Left lung (tissue), 10 donors: Measurements from ENCODE around the gene RNF144B. TPM values are rescaled to one million over a fixed set of nuclear protein-coding genes. Genes with fewer than 3 reads are reported as not detected.

Experiments
- ATAC-seq: fragments of 200-7000 bp; cut with Tn5 transposase; one replicate; pipeline ENCODE4 v1.9.1; 2020; ENCODE audit warnings: moderate library complexity
- DNase-seq, 4 donors: peaks; one replicate each; pipeline ENCODE4 v3.0.0-alpha.2; 2013 to 2020
- H3K27ac ChIP-seq, 2 donors: fragments of 200-600 bp; sonication (generic) in 1 of 2; one replicate each; pipeline versions ENCODE4 v1.5.0 to v1.8.0; 2020 to 2021
- H3K27me3 ChIP-seq, 2 donors: fragments of 200-600 bp; sonication (generic) in 1 of 2; one replicate each; pipeline versions ENCODE4 v1.5.0 to v1.8.0; 2020 to 2021
- H3K36me3 ChIP-seq, 2 donors: fragments of 200-600 bp; sonication (generic) in 1 of 2; one replicate each; pipeline versions ENCODE4 v1.5.0 to v1.8.0; 2020 to 2021
- H3K4me1 ChIP-seq, 2 donors: fragments of 200-600 bp; one replicate each; pipeline ENCODE4 v1.8.0; 2021
- H3K4me3 ChIP-seq, 2 donors: fragments of 200-600 bp; sonication (generic) in 1 of 2; one replicate each; pipeline versions ENCODE4 v1.5.0 to v1.8.0; 2020 to 2021; ENCODE audit warnings: mild to moderate bottlenecking in 1 of 2
- H3K9me3 ChIP-seq, 2 donors: fragments of 200-600 bp; sonication (generic) in 1 of 2; one replicate each; pipeline versions ENCODE4 v1.5.0 to v1.8.0; 2020 to 2021
- CTCF ChIP-seq, 2 donors: fragments of 200-600 bp; sonication (generic) in 1 of 2; IDR thresholded peaks; one replicate each; pipeline versions ENCODE4 v1.5.0 to v1.8.0; 2021; ENCODE audit warnings: antibody characterized with exemption in 2 of 2
- intact Hi-C, 2 donors: fragments of 100-400 bp; cut with DNase I; formaldehyde crosslinking; loops; one replicate each; pipeline versions ENCODE4 v1.11.2 to v1.14.2; 2022
- polyA plus RNA-seq, 6 donors: library from polyadenylated mRNA; unstranded; fragments of 120-200 nt; gene quantifications; one replicate each; pipeline ENCODE4 v1.2.1, GENCODE V29; 2013; ENCODE audit not compliant: insufficient read length in 6 of 6
- total RNA-seq, 2 donors: library from RNA; stranded (reverse); fragmentation: NEBNext Ultra II Directional; extraction: Animal tissue kit (Norgen Biotek cat#: 25700); gene quantifications; one replicate each; pipeline ENCODE4 v1.2.1, GENCODE V29; 2021
- donor health status: DM: no; HTN: yes; CAD: no.
- donor health status: DM: no; HTN: no; CAD: no.

The RNF144B gene
- total and polyA plus RNA-seq, 8 donors, result 13.9 to 74.8 (median 20.1) TPM

GRCh38 chr6:18425218-18425617 is 38.1 kb downstream of the RNF144B start:
- Histone ChIP-seq H3K27ac (peak overlapping the region in 1 of 2 donors; percentile 29), H3K36me3 (peaks cover 0 to 31% of the 10 kb centered on the region in 2 donors), H3K27me3 (no peaks in the 10 kb centered on the region), H3K4me1 (peaks cover 17 to 47% of the 10 kb centered on the region in 2 donors), H3K4me3 (no peak overlapping the region), H3K9me3 (no peaks in the 10 kb centered on the region)
- TF ChIP-seq CTCF (IDR thresholded peaks at IDR 0.05), result no peak
- ATAC-seq (peak; percentile 39), DNase-seq (peak in 1 of 4 donors; percentile 10)
- intact Hi-C loops, result no loop called here

- no peaks in the 10 kb centered on the region for H3K27me3 ChIP-seq
Measured at GRCh38 chr6:18427296-18427695, 40.1 kb downstream of the RNF144B start.

GRCh38 chr6:18429655-18430297 is 42.6 kb downstream of the RNF144B start:
- ATAC-seq, result no peak
- Histone ChIP-seq H3K27me3 (no peaks in the 10 kb centered on the region), H3K36me3 (peaks cover 0 to 40% of the 10 kb centered on the region in 2 donors), H3K9me3 (no peaks in the 10 kb centered on the region), H3K27ac (no peak overlapping the region), H3K4me3 (no peak overlapping the region), H3K4me1 (peaks cover 28 to 70% of the 10 kb centered on the region in 2 donors)
- intact Hi-C loops, result no loop called here
- no peak for TF ChIP-seq CTCF (IDR thresholded peaks at IDR 0.05)
- no peak for DNase-seq

More at GRCh38 chr6:18427296-18427695, 40.1 kb downstream of the RNF144B start:
- ATAC-seq (no peak), DNase-seq (no peak)
- no peak overlapping the region for H3K4me3 ChIP-seq
- no peak for TF ChIP-seq CTCF (IDR thresholded peaks at IDR 0.05)
- intact Hi-C loops, result no loop called here
- H3K27ac ChIP-seq, result peak overlapping the region in 1 of 2 donors; percentile 26
- peaks cover 0 to 39% of the 10 kb centered on the region in 2 donors for H3K36me3 ChIP-seq
- H3K9me3 ChIP-seq, result no peaks in the 10 kb centered on the region
- peaks cover 24 to 65% of the 10 kb centered on the region in 2 donors for H3K4me1 ChIP-seq

- Histone ChIP-seq H3K4me1 (peaks cover 19 to 66% of the 10 kb centered on the region in 2 donors), H3K27me3 (no peaks in the 10 kb centered on the region), H3K36me3 (peaks cover 0 to 40% of the 10 kb centered on the region in 2 donors), H3K27ac (peak overlapping the region; percentile 47 to 61), H3K4me3 (no peak overlapping the region), H3K9me3 (no peaks in the 10 kb centered on the region)
- intact Hi-C loops, result no loop called here
- no peak for TF ChIP-seq CTCF (IDR thresholded peaks at IDR 0.05)
- DNase-seq (peak in 2 of 4 donors; percentile 10 to 46), ATAC-seq (peak; percentile 79)
Measured at GRCh38 chr6:18431581-18431980, 44.4 kb downstream of the RNF144B start.

- H3K4me1 ChIP-seq, result peaks cover 13 to 66% of the 10 kb centered on the region in 2 donors
- peaks cover 0 to 40% of the 10 kb centered on the region in 2 donors for H3K36me3 ChIP-seq
- no peak for TF ChIP-seq CTCF (IDR thresholded peaks at IDR 0.05)
- no peaks in the 10 kb centered on the region for H3K9me3 ChIP-seq
- ATAC-seq (peak; percentile 69), DNase-seq (no peak)
- H3K27me3 ChIP-seq, result no peaks in the 10 kb centered on the region
- peak overlapping the region; percentile 47 to 61 for H3K27ac ChIP-seq
- no peak overlapping the region for H3K4me3 ChIP-seq
- intact Hi-C loops, result no loop called here
Measured at GRCh38 chr6:18432180-18432579, 45.0 kb downstream of the RNF144B start.
